Right cardiac atrium (tissue), 5 donors: Measurements from ENCODE around the gene SUV39H1. TPM values are rescaled to one million over a fixed set of nuclear protein-coding genes. Genes with fewer than 3 reads are reported as not detected.
"Not testable (repeated sequence)": the region's sequence is repeated elsewhere in the genome, so short reads cannot be mapped to it uniquely, and the experiment has no call there.

Source experiments
- ATAC-seq, 2 donors: fragments of 200-7000 bp; cut with Tn5 transposase; one replicate each; pipeline versions ENCODE4 v1.8.0 to v1.9.1; 2020; ENCODE audit warnings: moderate library complexity in 2 of 2, mild to moderate bottlenecking in 1 of 2
- DNase-seq, 3 donors: peaks; one replicate each; pipeline ENCODE4 v3.0.0-alpha.2; 2020
- H3K27ac ChIP-seq: one replicate; pipeline ENCODE4 v1.5.1; 2013; ENCODE audit warnings: mild to moderate bottlenecking, low read length, control low read depth, moderate library complexity
- H3K27me3 ChIP-seq: one replicate; pipeline ENCODE4 v1.6.1; 2013; ENCODE audit not compliant: control insufficient read depth, insufficient read depth
- H3K4me1 ChIP-seq: one replicate; pipeline ENCODE4 v1.6.1; 2013; ENCODE audit warnings: low read length; ENCODE audit not compliant: control insufficient read depth, insufficient read depth
- H3K4me3 ChIP-seq: one replicate; pipeline ENCODE4 v1.5.1; 2013; ENCODE audit warnings: low read length, control low read depth
- H3K9me3 ChIP-seq: one replicate; pipeline ENCODE4 v1.6.1; 2013; ENCODE audit warnings: low read length; ENCODE audit not compliant: control insufficient read depth
- WGBS: extraction: QIAGEN DNeasy Blood & Tissue Kit; methylation state at CpG from one replicate; pipeline ENCODE4 v1.1.7; 2013; 5-methylcytosine and 5-hydroxymethylcytosine counted together
- intact Hi-C, 4 donors: fragments of 100-400 bp; cut with DNase I; formaldehyde crosslinking; loops; one replicate each; pipeline versions ENCODE4 v1.11.0 to v1.14.0; 2022 to 2023
- polyA plus RNA-seq: library from polyadenylated mRNA; stranded (reverse); fragments of 200-250 nt; gene quantifications from one replicate; pipeline ENCODE4 v1.2.3, GENCODE V29; 2013
- total RNA-seq, 4 donors: library from RNA; stranded (reverse); fragmentation: NEBNext Ultra II Directional; extraction: Animal tissue kit (Norgen Biotek cat#: 25700); gene quantifications; one replicate each; pipeline ENCODE4 v1.2.1, GENCODE V29; 2021
- donor health status: healthy with polysubstance abuse.
- donor health status: DM: no; HTN: yes; CAD: no.
- donor health status: DM: no; HTN: no; CAD: no.
- donor health status: DM: no; HTN: yes; CAD: no; lungs with severe emphysema.
- donor health status: DM: yes; HTN: yes; CAD: no.

Gene SUV39H1
- total and polyA plus RNA-seq, 5 donors = 3.1 to 7.2 (median 3.6) TPM

DNA sequence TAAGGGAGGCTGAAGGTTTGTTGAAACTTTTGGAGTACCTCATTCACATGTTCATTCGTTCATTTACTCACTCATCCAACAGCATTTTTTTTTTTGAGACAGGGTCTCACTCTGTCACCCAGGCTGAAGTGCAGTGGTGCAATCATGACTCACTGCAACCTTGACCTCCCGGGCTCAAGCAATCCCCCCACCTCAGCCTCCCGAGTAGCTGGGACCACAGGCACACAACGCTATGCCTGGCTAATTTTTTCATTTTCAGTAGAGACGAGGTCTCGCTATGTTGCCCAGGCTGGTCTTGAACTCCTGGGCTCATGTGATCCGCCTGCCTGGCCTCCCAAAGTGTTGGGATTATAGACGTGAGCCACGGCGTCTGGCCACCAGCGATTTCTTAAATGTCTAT lies 28.3 kb upstream of the SUV39H1 start:
- H3K27me3 ChIP-seq, H3K4me1 ChIP-seq, ATAC-seq, intact Hi-C loops, DNase-seq, H3K27ac ChIP-seq, H3K9me3 ChIP-seq, H3K4me3 ChIP-seq: not testable (repeated sequence)
- WGBS = 84% methylated on average over 11 of the region's 11 CpGs

DNA sequence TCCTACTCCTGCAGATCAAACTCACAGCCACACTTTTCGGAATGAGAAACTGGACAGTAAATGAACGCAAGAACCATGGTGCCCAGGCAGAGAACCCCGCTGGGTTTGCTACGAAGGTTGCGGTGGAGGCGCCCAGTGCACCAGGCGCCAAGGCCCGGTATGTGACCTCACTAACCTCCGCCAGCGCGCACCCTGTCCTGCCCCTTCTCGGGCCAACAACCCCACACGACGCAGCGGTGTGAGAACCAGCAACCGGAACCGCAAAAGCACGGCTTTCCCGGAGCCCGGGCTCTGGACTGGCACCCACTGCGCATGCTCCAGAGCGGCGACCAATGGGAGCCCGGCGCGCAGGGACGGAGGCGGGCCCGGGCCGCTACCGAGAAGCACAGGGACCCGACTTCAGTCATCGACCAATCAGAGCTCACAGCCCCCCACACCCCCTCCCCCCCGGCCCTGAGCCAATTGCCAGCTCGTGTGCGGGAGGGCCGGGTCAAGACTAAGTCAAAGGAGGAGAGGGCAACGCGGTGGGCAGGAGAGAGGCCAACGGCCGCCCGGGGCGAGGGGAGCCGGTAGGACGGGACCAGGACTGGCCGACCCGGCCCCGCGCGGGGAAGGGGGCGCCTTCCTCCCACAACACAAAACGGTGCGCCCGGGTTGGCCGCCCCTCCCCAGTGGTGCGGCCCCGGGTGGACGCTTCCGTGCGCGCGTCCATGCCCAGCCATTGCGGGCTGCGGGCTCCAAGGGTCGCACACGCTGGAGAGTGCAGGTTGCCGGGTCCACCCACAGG lies 20.2 kb upstream of the SUV39H1 start:
- peak; percentile 99 for ATAC-seq
- H3K9me3 ChIP-seq = no peaks in the 10 kb centered on the region
- peak; percentile 88 to 96 (median 96) for DNase-seq
- no peaks in the 10 kb centered on the region for H3K27me3 ChIP-seq
- peak overlapping the region; percentile 98 for H3K27ac ChIP-seq
- WGBS = under 1% methylated on average over 66 of the region's 67 CpGs
- intact Hi-C loops = no loop called here
- peak overlapping the region; percentile 79 for H3K4me3 ChIP-seq
- H3K4me1 ChIP-seq = no peaks in the 10 kb centered on the region

DNA sequence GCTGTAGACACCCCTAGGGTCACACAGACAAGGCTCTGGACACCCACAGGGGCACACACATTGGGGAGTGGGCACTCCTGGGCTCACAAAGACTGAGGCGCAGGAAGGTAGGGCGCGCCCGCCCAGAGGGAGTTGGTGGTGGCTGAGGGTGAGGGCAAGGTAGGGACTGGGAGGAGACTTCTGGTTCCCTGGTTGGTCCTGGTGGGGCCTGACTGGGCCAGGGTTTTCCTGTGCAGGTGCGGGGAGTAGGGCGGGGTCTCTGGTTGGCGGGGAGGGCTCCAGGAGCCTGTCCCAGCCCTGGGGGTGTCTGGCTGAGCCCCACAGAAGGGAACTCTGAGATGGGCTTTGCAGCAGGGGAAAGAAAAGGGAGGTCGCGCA lies 19.7 kb upstream of the SUV39H1 start:
- 5% methylated on average over 9 of the region's 9 CpGs for WGBS
- DNase-seq = peak in 1 of 3 donors; percentile 68

DNA sequence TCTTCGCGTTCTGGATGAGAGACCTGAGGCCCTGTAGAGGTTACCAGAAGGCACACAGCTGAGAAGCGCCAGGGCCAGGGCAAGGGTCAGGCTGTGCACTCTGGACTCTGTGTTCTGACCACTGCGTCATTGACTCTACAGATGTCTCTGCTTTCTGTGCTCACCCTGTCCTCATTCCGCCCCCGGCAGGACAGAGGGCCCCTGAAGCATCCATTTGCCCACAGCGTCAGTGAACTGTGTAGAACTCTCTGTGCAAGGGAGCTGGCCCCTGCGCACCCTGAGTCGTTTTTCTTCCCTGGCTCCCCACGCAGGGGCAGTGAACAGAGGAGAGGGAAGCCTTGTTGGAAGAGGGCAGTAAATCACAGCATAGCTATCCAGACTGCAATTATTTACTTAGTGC lies 19.0 kb upstream of the SUV39H1 start:
- Histone ChIP-seq H3K27ac (no peak overlapping the region), H3K27me3 (no peaks in the 10 kb centered on the region), H3K4me1 (no peaks in the 10 kb centered on the region), H3K9me3 (no peaks in the 10 kb centered on the region), H3K4me3 (no peak overlapping the region)
- no peak for ATAC-seq
- no peak for DNase-seq
- 63% methylated on average over 10 of the region's 10 CpGs for WGBS
- intact Hi-C loops = no loop called here

More for the DNA sequence above, 19.7 kb upstream of the SUV39H1 start:
- Histone ChIP-seq H3K4me3 (peak overlapping the region; percentile 51), H3K27ac (peak overlapping the region; percentile 28), H3K27me3 (no peaks in the 10 kb centered on the region), H3K9me3 (no peaks in the 10 kb centered on the region), H3K4me1 (no peaks in the 10 kb centered on the region)
- ATAC-seq = no peak
- intact Hi-C loops = no loop called here

DNA sequence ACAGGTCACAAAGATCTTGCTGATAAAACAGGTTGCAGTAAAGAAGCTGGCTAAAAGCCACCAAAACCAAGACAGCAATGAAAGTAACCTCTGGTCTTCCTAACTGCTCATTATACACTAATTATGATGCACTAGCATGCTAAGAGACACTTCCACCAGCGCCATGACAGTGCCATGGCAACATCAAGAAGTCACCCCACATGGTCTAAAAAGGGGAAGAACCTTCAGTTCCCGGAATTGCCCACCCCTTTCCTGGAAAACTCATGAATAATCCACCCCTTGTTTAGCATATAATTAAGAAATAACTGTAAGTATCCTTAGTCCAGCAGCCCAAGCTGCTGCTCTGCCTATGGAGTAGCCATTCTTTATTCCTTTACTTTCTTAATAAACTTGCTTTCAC lies 16.1 kb upstream of the SUV39H1 start:
- ATAC-seq, H3K4me1 ChIP-seq, H3K4me3 ChIP-seq, H3K27me3 ChIP-seq, intact Hi-C loops, DNase-seq, H3K9me3 ChIP-seq, H3K27ac ChIP-seq: not testable (repeated sequence)
- 26% methylated on average over 2 of the region's 2 CpGs for WGBS

DNA sequence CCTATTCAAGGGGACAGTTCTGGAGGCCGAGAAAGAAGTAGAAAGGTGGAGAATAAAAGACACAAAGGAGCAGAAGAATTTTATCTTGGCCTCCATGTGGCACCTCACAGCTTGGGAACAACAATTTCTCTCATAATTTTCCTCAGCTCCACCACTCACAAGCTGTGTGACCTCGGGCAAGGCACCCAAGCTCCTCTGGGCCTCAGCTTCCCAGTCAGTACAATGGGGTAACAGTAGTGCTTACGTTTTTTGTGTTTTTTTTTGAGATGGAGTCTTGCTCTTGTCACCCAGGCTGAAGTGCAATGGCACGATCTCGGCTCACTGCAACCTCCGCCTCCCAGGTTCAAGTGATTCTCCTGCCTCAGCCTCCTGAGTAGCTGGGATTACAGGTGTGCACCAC lies 15.6 kb upstream of the SUV39H1 start:
- H3K4me3 ChIP-seq, DNase-seq: not testable (repeated sequence)
- 89% methylated on average over 6 of the region's 6 CpGs for WGBS

DNA sequence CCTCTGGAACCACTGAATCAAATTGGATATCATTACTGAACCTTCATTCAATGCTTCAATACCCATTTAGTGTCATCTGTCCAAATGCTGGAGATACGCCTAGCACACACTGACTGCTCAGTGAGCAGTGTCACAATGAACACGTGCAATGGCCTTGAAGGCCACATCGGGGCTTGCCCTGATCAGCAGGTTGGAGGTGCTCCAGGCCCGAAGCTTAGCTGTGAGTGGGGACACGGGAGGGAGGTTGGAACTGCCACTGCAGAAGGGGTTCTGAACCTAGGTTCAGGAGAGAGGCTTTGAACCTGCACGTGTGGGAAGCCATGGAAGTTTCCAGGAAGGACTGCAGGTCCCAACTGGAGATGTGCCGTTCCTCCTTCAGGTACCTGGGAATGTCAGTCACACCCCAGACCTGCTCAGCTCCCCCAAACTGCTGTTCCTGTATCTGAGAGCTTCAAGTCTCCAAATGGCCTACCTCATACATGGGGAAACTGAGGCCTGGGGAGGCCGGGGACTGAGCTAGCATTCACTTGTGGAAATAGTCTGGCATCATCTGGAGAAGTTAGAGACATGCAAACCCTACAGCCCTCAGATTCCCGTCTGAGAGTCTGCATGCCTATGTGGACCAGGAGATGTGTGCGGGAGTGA lies 14.9 kb upstream of the SUV39H1 start:
- Histone ChIP-seq H3K9me3 (no peaks in the 10 kb centered on the region), H3K27ac (no peak overlapping the region), H3K4me1 (no peaks in the 10 kb centered on the region), H3K27me3 (no peaks in the 10 kb centered on the region), H3K4me3 (no peak overlapping the region)
- DNase-seq (no peak), ATAC-seq (no peak)
- intact Hi-C loops = no loop called here
- 78% methylated on average over 10 of the region's 10 CpGs for WGBS

More for the DNA sequence above, 15.6 kb upstream of the SUV39H1 start:
- H3K9me3 ChIP-seq, H3K4me1 ChIP-seq, intact Hi-C loops, ATAC-seq, H3K27ac ChIP-seq, H3K27me3 ChIP-seq: not testable (repeated sequence)

DNA sequence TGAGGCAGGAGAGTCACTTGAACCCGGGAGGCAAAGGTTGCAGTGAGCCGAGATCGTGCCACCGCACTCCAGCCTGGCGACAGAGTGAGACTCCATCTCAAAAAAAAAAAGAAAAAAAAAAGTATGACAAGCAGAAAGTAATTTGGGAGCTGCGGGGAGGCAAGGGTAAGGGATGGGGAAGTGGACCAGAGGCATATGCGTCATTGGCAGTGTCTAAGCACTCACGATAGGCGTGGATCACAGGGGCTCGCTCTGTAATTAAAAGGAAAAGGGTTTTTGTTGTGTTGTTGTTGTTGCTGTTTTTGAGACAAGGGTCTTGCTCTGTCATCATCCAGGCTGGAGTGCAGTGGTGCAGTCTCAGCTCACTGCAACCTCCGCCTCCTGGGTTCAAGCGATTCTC lies 13.7 kb upstream of the SUV39H1 start:
- 82% methylated on average over 12 of the region's 12 CpGs for WGBS
- DNase-seq, H3K4me1 ChIP-seq, H3K4me3 ChIP-seq, H3K9me3 ChIP-seq, H3K27ac ChIP-seq, H3K27me3 ChIP-seq, intact Hi-C loops: not testable (repeated sequence)
- peak; percentile 40 to 48 for ATAC-seq

DNA sequence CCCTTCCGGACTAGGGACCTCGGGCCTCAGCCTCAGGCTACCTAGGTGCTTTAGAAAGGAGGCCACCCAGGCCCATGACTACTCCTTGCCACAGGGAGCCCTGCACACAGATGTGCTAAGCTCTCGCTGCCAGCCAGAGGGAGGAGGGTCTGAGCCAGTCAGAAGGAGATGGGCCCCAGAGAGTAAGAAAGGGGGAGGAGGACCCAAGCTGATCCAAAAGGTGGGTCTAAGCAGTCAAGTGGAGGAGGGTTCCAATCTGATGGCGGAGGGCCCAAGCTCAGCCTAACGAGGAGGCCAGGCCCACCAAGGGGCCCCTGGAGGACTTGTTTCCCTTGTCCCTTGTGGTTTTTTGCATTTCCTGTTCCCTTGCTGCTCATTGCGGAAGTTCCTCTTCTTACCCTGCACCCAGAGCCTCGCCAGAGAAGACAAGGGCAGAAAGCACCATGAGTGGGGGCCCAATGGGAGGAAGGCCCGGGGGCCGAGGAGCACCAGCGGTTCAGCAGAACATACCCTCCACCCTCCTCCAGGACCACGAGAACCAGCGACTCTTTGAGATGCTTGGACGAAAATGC lies 13.0 kb upstream of the SUV39H1 start, which contains the start of gene WAS:
Gene WAS, plus strand, starts transcription at position 389 of the 572 bp plus-strand sequence. Its CDS starts 55 bp downstream, at position 444.
- Histone ChIP-seq H3K27ac (no peak within 1 kb of the TSS), H3K9me3 (no peaks in the 10 kb centered on the region)
- peak; percentile 48 to 61 for ATAC-seq

DNA sequence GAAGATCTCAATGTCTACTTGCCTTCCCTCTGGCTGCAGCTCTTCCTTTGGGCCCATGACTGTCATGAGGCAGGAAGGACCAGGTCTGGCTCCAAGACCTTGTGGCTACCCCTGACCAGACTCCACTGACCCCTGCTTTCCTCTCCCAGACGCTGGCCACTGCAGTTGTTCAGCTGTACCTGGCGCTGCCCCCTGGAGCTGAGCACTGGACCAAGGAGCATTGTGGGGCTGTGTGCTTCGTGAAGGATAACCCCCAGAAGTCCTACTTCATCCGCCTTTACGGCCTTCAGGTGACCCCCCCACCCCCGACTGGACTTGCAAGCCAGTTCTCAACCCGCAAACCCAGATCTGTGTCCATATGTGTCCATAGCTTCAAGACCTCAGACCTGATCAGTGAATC lies 12.4 kb upstream of the SUV39H1 start:
- no peak overlapping the region for H3K27ac ChIP-seq
- no peak overlapping the region for H3K4me3 ChIP-seq
- no peaks in the 10 kb centered on the region for H3K27me3 ChIP-seq
- no peak for DNase-seq
- 72% methylated on average over 7 of the region's 7 CpGs for WGBS
- H3K4me1 ChIP-seq = no peaks in the 10 kb centered on the region
- no peak for ATAC-seq
- intact Hi-C loops = no loop called here
- H3K9me3 ChIP-seq = no peaks in the 10 kb centered on the region

More for the DNA sequence above, 13.0 kb upstream of the SUV39H1 start, which contains the start of gene WAS:
- no peaks in the 10 kb centered on the region for H3K4me1 ChIP-seq
- H3K27me3 ChIP-seq = no peaks in the 10 kb centered on the region
- H3K4me3 ChIP-seq = no peak within 1 kb of the TSS
- intact Hi-C loops = no loop called here
- WGBS = 70% methylated on average over 13 of the region's 13 CpGs
- DNase-seq = peak in 2 of 3 donors; percentile 60 to 70

DNA sequence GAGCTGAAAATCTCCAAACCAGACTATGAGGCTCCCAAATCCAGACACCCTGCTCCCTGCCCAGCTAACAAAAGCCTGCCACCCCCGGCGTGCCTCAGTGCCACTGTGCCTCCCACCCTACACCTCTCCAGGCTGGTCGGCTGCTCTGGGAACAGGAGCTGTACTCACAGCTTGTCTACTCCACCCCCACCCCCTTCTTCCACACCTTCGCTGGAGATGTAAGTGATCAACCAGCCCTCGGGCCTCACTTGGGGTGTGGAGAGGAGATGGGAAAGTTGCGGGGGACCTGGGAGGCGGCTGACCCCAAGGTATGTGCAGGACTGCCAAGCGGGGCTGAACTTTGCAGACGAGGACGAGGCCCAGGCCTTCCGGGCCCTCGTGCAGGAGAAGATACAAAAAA lies 11.1 kb upstream of the SUV39H1 start:
- H3K4me1 ChIP-seq = no peaks in the 10 kb centered on the region
- H3K27me3 ChIP-seq = no peaks in the 10 kb centered on the region
- WGBS = 69% methylated on average over 12 of the region's 12 CpGs

More for the DNA sequence above, 11.1 kb upstream of the SUV39H1 start:
- no peak for ATAC-seq
- Histone ChIP-seq H3K4me3 (no peak overlapping the region), H3K9me3 (no peaks in the 10 kb centered on the region), H3K27ac (no peak overlapping the region)
- intact Hi-C loops = no loop called here
- DNase-seq = no peak
